GM12864 (cell line): ENCODE data around the gene TTLL5.

Experiments used
- DNase-seq: peaks from one replicate; pipeline ENCODE4 v3.0.0-alpha.2; 2011; ENCODE audit warnings: low read depth
- H3K4me3 ChIP-seq: 2 replicates; pipeline ENCODE4 v1.5.1; 2011; ENCODE audit warnings: mild to moderate bottlenecking, low read depth, low read length, control low read depth
- TF ChIP-seq, protein P1 (sequence below): IDR thresholded peaks from 2 replicates; pipeline ENCODE4 v1.5.1; 2011; ENCODE audit warnings: low read depth, mild to moderate bottlenecking, moderate library complexity, low read length, control low read depth, inconsistent platforms; ENCODE audit errors: missing control alignments

TTLL5 gene

DNA sequence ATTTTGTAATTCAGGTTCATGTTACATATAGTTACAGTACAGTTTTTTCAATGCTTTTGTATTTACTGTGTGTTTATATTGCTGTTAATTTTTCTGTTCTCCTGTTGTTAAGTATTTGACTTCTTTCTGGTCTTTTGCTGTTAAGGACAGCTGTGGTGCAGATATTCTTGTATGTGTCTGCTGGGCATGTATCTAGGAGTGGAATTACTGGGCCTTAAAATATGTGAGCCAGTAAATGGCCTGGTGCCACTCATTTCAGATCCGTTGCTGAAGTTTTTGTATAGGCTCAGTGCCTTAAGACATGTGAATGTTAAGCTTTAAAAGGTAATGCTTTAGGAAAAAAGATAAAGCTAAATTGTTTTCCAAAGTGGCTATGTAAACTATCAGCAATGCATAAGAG, 87.3 kb downstream of the TTLL5 start:
- TF ChIP-seq, protein P1, sequence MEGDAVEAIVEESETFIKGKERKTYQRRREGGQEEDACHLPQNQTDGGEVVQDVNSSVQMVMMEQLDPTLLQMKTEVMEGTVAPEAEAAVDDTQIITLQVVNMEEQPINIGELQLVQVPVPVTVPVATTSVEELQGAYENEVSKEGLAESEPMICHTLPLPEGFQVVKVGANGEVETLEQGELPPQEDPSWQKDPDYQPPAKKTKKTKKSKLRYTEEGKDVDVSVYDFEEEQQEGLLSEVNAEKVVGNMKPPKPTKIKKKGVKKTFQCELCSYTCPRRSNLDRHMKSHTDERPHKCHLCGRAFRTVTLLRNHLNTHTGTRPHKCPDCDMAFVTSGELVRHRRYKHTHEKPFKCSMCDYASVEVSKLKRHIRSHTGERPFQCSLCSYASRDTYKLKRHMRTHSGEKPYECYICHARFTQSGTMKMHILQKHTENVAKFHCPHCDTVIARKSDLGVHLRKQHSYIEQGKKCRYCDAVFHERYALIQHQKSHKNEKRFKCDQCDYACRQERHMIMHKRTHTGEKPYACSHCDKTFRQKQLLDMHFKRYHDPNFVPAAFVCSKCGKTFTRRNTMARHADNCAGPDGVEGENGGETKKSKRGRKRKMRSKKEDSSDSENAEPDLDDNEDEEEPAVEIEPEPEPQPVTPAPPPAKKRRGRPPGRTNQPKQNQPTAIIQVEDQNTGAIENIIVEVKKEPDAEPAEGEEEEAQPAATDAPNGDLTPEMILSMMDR, result no peak
- DNase-seq, result no peak
- H3K4me3 ChIP-seq, result no peak overlapping the region

DNA sequence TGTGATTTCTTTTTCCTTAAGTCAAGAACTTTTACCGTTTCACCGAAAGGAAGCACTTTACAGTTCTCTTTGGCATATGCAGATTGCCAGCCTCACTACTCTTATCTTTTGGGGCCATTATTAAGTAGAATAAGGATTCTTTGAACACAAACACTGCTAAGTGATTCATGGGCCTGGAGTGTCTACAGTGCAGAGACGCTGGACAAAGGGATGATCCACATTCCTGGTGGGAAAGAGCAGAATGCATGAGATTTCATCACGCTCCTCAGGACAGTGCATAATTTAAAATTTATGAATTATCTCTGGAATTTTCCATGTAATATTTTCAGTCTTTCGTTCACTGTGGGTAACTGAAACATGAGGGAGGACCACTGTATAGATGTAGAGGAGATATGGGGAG, 90.2 kb downstream of the TTLL5 start:
- no peak overlapping the region for H3K4me3 ChIP-seq
- no peak for DNase-seq
- TF ChIP-seq, protein P1, result no peak

DNA sequence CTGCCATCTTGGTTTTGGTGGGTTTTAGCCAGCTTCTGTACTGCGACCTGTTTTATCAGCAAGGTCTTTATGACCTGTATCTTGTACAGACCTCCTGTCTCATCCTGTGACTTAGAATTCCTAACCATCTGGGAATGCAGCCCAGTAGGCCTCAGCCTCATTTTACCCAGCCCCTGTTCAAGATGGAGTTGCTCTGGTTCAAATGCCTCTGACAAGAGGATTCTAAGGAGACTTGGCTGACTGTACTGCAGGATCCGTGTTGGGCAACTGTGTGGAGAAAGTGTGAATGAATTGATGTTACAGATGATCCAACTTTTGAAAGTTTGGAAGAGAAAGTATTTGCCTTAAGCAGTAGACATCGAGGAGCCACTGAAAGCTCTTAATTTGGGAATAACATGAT, 91.0 kb downstream of the TTLL5 start:
- no peak for DNase-seq
- TF ChIP-seq, protein P1, result no peak
- H3K4me3 ChIP-seq, result no peak overlapping the region

DNA sequence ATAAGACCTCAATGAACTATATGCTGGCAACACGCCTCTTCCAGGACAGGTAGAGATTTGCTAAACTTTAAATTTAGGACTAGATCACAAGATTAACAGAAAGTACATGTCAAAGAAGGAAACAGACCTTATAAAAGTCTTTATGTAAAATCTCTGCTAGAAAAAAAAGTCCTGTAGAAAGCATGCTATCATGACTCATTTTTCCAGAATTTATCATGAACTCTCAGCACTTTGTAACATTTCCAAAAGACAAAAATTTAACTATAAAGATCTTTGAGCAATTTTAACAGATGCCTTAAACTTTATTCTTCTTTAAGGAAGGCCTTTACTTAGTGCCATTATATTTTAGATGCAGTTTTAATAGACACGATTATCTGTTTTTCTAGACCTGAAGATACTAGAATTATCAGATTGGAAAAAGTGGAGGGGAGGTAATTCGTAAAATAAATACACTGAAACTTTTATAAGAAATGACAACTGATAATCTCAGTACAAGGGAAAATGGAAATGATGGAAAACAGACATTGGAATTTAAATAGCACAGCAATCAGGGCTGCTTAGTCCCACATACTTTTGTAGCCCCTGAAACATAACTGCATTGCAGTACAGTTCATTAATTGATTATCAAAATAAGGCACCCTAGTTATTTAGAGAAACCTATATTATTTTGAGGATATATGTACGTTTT, 92.0 kb downstream of the TTLL5 start:
- DNase-seq, result no peak
- H3K4me3 ChIP-seq, result no peak overlapping the region
- TF ChIP-seq, protein P1, result no peak

DNA sequence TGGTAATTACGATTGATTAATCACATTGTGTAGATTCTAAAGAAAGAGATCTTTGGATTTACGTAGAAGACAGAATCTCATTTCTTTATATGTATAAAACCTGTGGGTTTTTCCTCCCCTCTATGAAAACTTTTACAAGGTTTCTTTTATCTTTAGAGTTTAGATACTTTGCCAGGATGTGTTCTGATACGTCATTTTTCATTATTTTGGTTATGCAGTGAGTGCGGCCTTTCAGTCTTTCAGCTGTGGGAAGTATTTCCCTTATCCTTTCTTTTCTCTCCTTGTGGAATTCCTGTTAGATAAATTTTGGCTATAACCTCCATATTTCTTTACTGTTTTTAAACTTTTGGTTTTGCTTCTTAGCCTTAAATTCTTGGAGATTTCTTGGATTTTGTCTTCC, 92.7 kb downstream of the TTLL5 start:
- DNase-seq, result no peak
- TF ChIP-seq, protein P1, result no peak
- H3K4me3 ChIP-seq, result no peak overlapping the region

DNA sequence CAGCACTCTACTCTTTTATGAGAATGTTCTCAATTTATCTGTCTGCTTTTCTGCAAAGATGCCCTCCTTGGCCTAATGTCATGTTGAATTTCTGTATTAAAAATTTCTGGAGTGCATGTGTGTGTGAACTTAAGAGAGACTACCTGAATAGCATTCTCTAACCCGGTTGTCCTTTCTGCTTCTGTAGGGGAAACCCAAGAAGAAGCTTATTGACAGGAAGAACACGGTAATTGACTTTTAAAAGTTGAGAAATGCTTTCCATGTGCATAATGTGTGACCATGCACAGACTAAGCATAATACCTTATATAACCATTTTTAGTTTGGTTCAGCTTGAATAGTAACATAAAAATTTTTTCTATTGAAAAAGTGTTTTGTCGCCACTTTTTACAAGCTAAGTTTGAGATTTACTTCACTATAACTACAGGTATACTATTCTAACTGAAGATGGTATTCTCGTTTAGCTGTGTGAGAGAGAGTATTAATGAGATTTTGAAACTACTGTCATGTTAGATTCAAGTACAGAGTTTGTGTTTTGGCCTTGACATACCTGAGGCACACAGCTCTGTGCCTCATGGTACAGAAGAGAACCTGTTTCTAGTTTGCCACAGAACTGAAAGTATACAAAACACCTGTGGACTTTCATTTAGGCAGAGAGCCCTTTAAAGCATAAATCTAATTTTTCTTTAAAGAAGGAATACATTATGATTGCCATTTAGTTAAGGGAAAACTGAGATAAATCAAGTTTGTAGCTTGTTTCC, 96.8 kb downstream of the TTLL5 start:
- peak; percentile 18 for DNase-seq
- TF ChIP-seq, protein P1, result no peak
- no peak overlapping the region for H3K4me3 ChIP-seq
